ENCODE measurements around the gene NIM1K. TPM values are rescaled to one million over a fixed set of nuclear protein-coding genes. Genes with fewer than 3 reads are reported as not detected.
"Not testable (repeated sequence)": the region's sequence is repeated elsewhere in the genome, so short reads cannot be mapped to it uniquely, and the experiment has no call there.

Gene NIM1K
- total RNA-seq, 1 experiment from 2014 or later, result 0.61 TPM

- DNase-seq (ENCODE audit: low read depth, low spot score), result no peak
- in situ Hi-C loops (cut with HindIII; ENCODE audit: low pct_unique_long_range_greater_than_20kb, low sequenced_read_pairs), result no loop called here
Observed at GRCh38 chr5:43315682-43316081, 123.7 kb downstream of the NIM1K start.

GRCh38 chr5:43316421-43316820 is 124.4 kb downstream of the NIM1K start:
- in situ Hi-C loops (cut with HindIII; ENCODE audit: low pct_unique_long_range_greater_than_20kb, low sequenced_read_pairs), result no loop called here
- no peak for DNase-seq (ENCODE audit: low read depth, low spot score)

GRCh38 chr5:43320846-43321245 is 128.8 kb downstream of the NIM1K start:
- DNase-seq (ENCODE audit: low read depth, low spot score), result peak; percentile 11
- in situ Hi-C loops (cut with HindIII; ENCODE audit: low pct_unique_long_range_greater_than_20kb, low sequenced_read_pairs), result no loop called here

- DNase-seq (ENCODE audit: low read depth, low spot score); in situ Hi-C loops (cut with HindIII; ENCODE audit: low pct_unique_long_range_greater_than_20kb, low sequenced_read_pairs): not testable (repeated sequence)
Observed at GRCh38 chr5:43323488-43323887, 131.5 kb downstream of the NIM1K start.

- in situ Hi-C loops (cut with HindIII; ENCODE audit: low pct_unique_long_range_greater_than_20kb, low sequenced_read_pairs); DNase-seq (ENCODE audit: low read depth, low spot score): not testable (repeated sequence)
Observed at GRCh38 chr5:43325624-43326023, 133.6 kb downstream of the NIM1K start.

Small RNA genes within 50 kb of the gene (small RNA-seq; reads per million reads assigned to genes)
- 0 reads per million in 2 experiments for gene AC106800.4

Other genes starting within 250 kb of the NIM1K start
- 0.40 and 0.45 TPM in 2 replicates for gene ANXA2R, start 151.9 kb upstream of the NIM1K start, total RNA-seq (2014; rRNA removed; shearing (Covaris generic))
- 45.9 and 50.1 TPM in 2 replicates for gene ZNF131, start 71.3 kb upstream of the NIM1K start, total RNA-seq (2014; rRNA removed; shearing (Covaris generic))
- gene HMGCS1, start 121.2 kb downstream of the NIM1K start, total RNA-seq (2014; rRNA removed; shearing (Covaris generic)), result 35.4 and 37.4 TPM in 2 replicates
- gene CCL28, start 220.2 kb downstream of the NIM1K start, total RNA-seq (2014; rRNA removed; shearing (Covaris generic)), result 46.8 and 51.4 TPM in 2 replicates